Measurements from ENCODE around the gene TBPL2.
"Not testable (repeated sequence)": the region's sequence is repeated elsewhere in the genome, so short reads cannot be mapped to it uniquely, and the experiment has no call there.

The TBPL2 gene

GRCh38 chr14:55383541-55384140 is 56.8 kb downstream of the TBPL2 start:
- no peak overlapping the region for H3K9ac ChIP-seq (ENCODE audit: low read length in 2 of 2)
- H3K9me3 ChIP-seq (ENCODE audit: control insufficient read depth in 2 of 2, low read length in 2 of 2), result no peaks in the 10 kb centered on the region
- H3K27ac ChIP-seq (ENCODE audit: low read length), result no peak overlapping the region
- no peak overlapping the region for H3K4me3 ChIP-seq (ENCODE audit: low read length in 2 of 2)
- H3K4me1 ChIP-seq (ENCODE audit: control insufficient read depth, insufficient read depth, low read length), result no peaks in the 10 kb centered on the region
- peaks cover 33 to 46% of the 10 kb centered on the region in 2 donors for H3K36me3 ChIP-seq (ENCODE audit: control insufficient read depth in 2 of 2, insufficient read depth in 2 of 2, low read length in 2 of 2)
- no peaks in the 10 kb centered on the region for H3K27me3 ChIP-seq (ENCODE audit: control insufficient read depth in 1 of 2, insufficient read depth in 2 of 2, low read length in 2 of 2)

DNA sequence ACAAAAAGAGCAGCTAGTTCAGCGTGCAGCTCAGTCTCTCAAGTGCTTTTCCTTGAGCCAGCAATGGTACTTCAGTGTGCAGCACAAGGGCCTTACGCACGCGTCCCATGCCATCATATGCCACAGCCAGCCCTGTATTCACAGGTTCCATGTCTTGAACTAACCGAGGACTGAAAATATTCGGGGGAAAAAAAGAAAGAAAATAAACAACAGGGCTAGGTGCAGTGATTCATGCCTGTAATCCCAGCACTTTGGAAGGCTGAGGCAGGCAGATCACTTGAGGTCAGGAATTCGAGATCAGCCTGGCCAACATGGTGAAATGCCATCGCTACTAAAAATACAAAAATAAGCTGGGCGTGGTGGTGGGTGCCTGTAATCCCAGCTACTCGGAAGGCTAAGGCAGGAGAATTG is 57.4 kb downstream of the TBPL2 start:
- H3K4me3 ChIP-seq (ENCODE audit: low read length in 2 of 2); H3K9ac ChIP-seq (ENCODE audit: low read length in 2 of 2); H3K27me3 ChIP-seq (ENCODE audit: control insufficient read depth in 1 of 2, insufficient read depth in 2 of 2, low read length in 2 of 2); H3K27ac ChIP-seq (ENCODE audit: low read length); H3K9me3 ChIP-seq (ENCODE audit: control insufficient read depth in 2 of 2, low read length in 2 of 2); H3K4me1 ChIP-seq (ENCODE audit: control insufficient read depth, insufficient read depth, low read length): not testable (repeated sequence)
- peaks cover 35 to 46% of the 10 kb centered on the region in 2 donors for H3K36me3 ChIP-seq (ENCODE audit: control insufficient read depth in 2 of 2, insufficient read depth in 2 of 2, low read length in 2 of 2)

DNA sequence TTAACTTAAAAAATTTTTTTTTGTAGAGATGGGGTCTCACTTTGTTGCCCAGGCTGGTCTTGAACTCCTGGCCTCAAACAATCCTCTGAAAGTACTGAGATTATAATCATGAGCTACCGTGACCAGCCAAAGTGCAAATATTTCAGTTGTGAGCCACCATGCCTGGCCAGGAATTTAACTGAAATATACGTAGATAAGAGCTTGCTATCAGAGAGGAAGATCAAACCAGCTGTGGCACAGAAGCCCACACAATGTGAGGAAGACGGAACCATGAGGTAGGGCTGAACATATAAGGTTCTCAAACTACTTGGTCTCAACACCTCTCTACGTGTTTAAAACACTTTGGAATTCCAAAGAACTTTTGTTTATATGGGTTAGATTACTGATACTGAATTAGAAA is 57.9 kb downstream of the TBPL2 start:
- no peaks in the 10 kb centered on the region for H3K9me3 ChIP-seq (ENCODE audit: control insufficient read depth in 2 of 2, low read length in 2 of 2)
- no peaks in the 10 kb centered on the region for H3K4me1 ChIP-seq (ENCODE audit: control insufficient read depth, insufficient read depth, low read length)
- H3K4me3 ChIP-seq (ENCODE audit: low read length in 2 of 2), result no peak overlapping the region
- H3K9ac ChIP-seq (ENCODE audit: low read length in 2 of 2), result no peak overlapping the region
- no peaks in the 10 kb centered on the region for H3K27me3 ChIP-seq (ENCODE audit: control insufficient read depth in 1 of 2, insufficient read depth in 2 of 2, low read length in 2 of 2)
- no peak overlapping the region for H3K27ac ChIP-seq (ENCODE audit: low read length)
- H3K36me3 ChIP-seq (ENCODE audit: control insufficient read depth in 2 of 2, insufficient read depth in 2 of 2, low read length in 2 of 2), result peaks cover 37 to 47% of the 10 kb centered on the region in 2 donors

DNA sequence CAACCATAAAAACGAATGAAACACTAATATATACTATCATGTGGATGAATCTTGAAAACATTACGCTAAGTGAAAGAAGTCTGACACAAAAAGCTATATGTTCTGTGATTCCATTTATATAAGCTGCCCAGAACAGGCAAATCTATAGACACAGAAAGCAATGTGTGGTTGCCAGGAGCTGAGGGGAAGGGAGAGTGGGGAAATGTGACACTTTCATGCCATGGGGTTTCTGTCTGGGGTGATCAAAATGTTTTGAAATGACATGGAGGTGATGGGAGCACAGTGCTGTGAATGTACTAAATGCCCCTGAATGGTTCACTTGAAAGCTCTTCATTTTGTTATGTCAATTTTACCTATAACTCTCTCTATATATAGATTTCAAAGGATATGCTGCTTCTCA is 58.9 kb downstream of the TBPL2 start:
- H3K27ac ChIP-seq (ENCODE audit: low read length), result no peak overlapping the region
- H3K4me3 ChIP-seq (ENCODE audit: low read length in 2 of 2), result no peak overlapping the region
- H3K27me3 ChIP-seq (ENCODE audit: control insufficient read depth in 1 of 2, insufficient read depth in 2 of 2, low read length in 2 of 2), result no peaks in the 10 kb centered on the region
- no peaks in the 10 kb centered on the region for H3K9me3 ChIP-seq (ENCODE audit: control insufficient read depth in 2 of 2, low read length in 2 of 2)
- no peaks in the 10 kb centered on the region for H3K4me1 ChIP-seq (ENCODE audit: control insufficient read depth, insufficient read depth, low read length)
- H3K36me3 ChIP-seq (ENCODE audit: control insufficient read depth in 2 of 2, insufficient read depth in 2 of 2, low read length in 2 of 2), result peaks cover 38 to 48% of the 10 kb centered on the region in 2 donors
- no peak overlapping the region for H3K9ac ChIP-seq (ENCODE audit: low read length in 2 of 2)

DNA sequence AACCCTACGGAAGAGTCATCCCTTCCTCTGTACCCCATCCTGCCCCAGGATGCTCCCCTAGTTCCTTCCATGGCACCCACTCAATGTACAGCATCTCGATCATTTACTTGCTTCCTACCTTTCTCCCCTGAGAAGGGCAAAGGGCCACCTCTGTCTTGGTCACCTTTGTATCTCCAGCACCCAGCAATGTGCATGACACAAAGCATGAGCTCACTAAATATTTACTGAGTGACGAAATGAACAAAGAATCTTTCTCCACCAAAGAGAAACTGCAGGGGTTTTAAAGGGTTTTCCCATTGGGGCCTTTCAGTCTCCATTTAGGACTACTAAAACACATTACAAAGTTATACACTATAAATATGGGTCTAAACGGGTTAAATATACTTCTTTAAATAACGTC is 59.4 kb downstream of the TBPL2 start:
- H3K27me3 ChIP-seq (ENCODE audit: control insufficient read depth in 1 of 2, insufficient read depth in 2 of 2, low read length in 2 of 2), result no peaks in the 10 kb centered on the region
- no peak overlapping the region for H3K9ac ChIP-seq (ENCODE audit: low read length in 2 of 2)
- H3K4me3 ChIP-seq (ENCODE audit: low read length in 2 of 2), result no peak overlapping the region
- H3K9me3 ChIP-seq (ENCODE audit: control insufficient read depth in 2 of 2, low read length in 2 of 2), result no peaks in the 10 kb centered on the region
- H3K27ac ChIP-seq (ENCODE audit: low read length), result no peak overlapping the region
- H3K36me3 ChIP-seq (ENCODE audit: control insufficient read depth in 2 of 2, insufficient read depth in 2 of 2, low read length in 2 of 2), result peaks cover 43 to 48% of the 10 kb centered on the region in 2 donors
- H3K4me1 ChIP-seq (ENCODE audit: control insufficient read depth, insufficient read depth, low read length), result no peaks in the 10 kb centered on the region

DNA sequence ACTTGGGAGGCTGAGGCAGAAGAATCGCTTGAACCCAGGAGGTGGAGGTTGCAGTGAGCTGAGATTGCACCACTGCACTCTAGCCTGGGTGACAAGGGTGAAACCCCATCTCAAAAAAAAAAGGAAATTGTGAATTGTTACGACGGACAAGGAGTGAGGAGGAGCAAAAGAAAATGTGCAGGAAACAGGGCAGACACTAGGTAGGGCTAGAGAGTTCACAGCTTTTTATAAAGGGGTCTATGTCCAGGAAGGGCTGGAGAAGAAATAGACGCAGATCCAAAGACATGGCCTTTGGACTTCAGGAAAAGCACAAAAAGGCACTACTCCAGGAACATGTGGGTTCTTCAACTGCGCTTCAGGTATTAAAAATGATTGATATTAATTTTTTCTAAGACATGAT is 63.2 kb downstream of the TBPL2 start:
- H3K4me1 ChIP-seq (ENCODE audit: control insufficient read depth, insufficient read depth, low read length), result no peaks in the 10 kb centered on the region

GRCh38 chr14:55374771-55375170 is 65.6 kb downstream of the TBPL2 start:
- Histone ChIP-seq H3K4me1 (ENCODE audit: control insufficient read depth, insufficient read depth, low read length) (no peaks in the 10 kb centered on the region), H3K27ac (ENCODE audit: low read length) (no peak overlapping the region), H3K9me3 (ENCODE audit: control insufficient read depth in 2 of 2, low read length in 2 of 2) (no peaks in the 10 kb centered on the region)

More for the DNA sequence above, 63.2 kb downstream of the TBPL2 start:
- Histone ChIP-seq H3K27me3 (ENCODE audit: control insufficient read depth in 1 of 2, insufficient read depth in 2 of 2, low read length in 2 of 2) (no peaks in the 10 kb centered on the region), H3K4me3 (ENCODE audit: low read length in 2 of 2) (no peak overlapping the region), H3K36me3 (ENCODE audit: control insufficient read depth in 2 of 2, insufficient read depth in 2 of 2, low read length in 2 of 2) (peaks cover 41 to 43% of the 10 kb centered on the region in 2 donors), H3K9ac (ENCODE audit: low read length in 2 of 2) (no peak overlapping the region), H3K27ac (ENCODE audit: low read length) (no peak overlapping the region), H3K9me3 (ENCODE audit: control insufficient read depth in 2 of 2, low read length in 2 of 2) (no peaks in the 10 kb centered on the region)

GRCh38 chr14:55373784-55374705 is 66.4 kb downstream of the TBPL2 start:
- Histone ChIP-seq H3K27me3 (ENCODE audit: control insufficient read depth in 1 of 2, insufficient read depth in 2 of 2, low read length in 2 of 2) (no peaks in the 10 kb centered on the region), H3K9ac (ENCODE audit: low read length in 2 of 2) (no peak overlapping the region), H3K4me3 (ENCODE audit: low read length in 2 of 2) (no peak overlapping the region), H3K4me1 (ENCODE audit: control insufficient read depth, insufficient read depth, low read length) (no peaks in the 10 kb centered on the region), H3K9me3 (ENCODE audit: control insufficient read depth in 2 of 2, low read length in 2 of 2) (no peaks in the 10 kb centered on the region), H3K36me3 (ENCODE audit: control insufficient read depth in 2 of 2, insufficient read depth in 2 of 2, low read length in 2 of 2) (peaks cover 29 to 34% of the 10 kb centered on the region in 2 donors), H3K27ac (ENCODE audit: low read length) (no peak overlapping the region)

More at GRCh38 chr14:55374771-55375170, 65.6 kb downstream of the TBPL2 start:
- H3K4me3 ChIP-seq (ENCODE audit: low read length in 2 of 2), result no peak overlapping the region
- peaks cover 24 to 30% of the 10 kb centered on the region in 2 donors for H3K36me3 ChIP-seq (ENCODE audit: control insufficient read depth in 2 of 2, insufficient read depth in 2 of 2, low read length in 2 of 2)
- H3K9ac ChIP-seq (ENCODE audit: low read length in 2 of 2), result no peak overlapping the region
- H3K27me3 ChIP-seq (ENCODE audit: control insufficient read depth in 1 of 2, insufficient read depth in 2 of 2, low read length in 2 of 2), result no peaks in the 10 kb centered on the region

DNA sequence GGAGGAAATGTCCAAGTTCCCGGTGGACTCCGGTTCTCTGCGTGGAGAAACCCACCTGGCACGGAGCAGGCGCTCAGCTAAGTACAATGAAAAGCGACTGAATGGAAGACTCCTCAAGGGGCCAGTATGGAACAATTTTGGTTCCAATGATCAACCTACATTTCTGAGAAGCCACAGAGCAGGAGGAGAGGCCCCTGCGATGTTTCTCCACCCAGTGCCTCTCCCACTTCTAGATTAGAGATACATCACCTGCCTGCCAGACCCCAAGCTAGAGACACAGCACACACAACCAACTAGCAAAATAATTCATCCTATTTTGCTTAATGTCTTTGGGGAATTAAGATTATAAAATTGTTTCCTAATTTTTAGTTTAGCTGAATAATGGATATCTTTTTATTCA is 67.6 kb downstream of the TBPL2 start:
- Histone ChIP-seq H3K36me3 (ENCODE audit: control insufficient read depth in 2 of 2, insufficient read depth in 2 of 2, low read length in 2 of 2) (peaks cover 27 to 30% of the 10 kb centered on the region in 2 donors), H3K27ac (ENCODE audit: low read length) (no peak overlapping the region)

DNA sequence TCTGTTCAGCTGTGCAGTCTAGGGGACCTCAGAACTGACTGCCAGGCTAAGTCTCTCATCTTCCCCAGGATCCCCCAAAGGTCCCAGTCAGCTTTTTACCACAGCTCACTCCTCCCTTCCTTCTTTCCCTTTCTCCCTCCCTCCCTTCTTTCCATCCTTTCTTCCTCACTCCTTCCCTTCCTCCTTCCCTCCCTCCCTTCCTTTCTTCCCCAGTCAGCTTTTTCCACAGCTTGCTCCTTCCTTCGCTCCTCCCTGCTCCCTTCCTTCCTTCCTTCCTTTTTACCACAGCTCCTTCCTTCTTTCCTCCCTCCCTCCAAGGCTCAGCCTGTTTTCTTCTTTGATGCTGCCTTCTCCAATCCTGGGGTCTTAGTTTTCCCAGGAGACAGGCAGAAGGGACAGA is 68.0 kb downstream of the TBPL2 start:
- Histone ChIP-seq H3K36me3 (ENCODE audit: control insufficient read depth in 2 of 2, insufficient read depth in 2 of 2, low read length in 2 of 2) (peaks cover 24 to 30% of the 10 kb centered on the region in 2 donors), H3K9me3 (ENCODE audit: control insufficient read depth in 2 of 2, low read length in 2 of 2) (no peaks in the 10 kb centered on the region), H3K9ac (ENCODE audit: low read length in 2 of 2) (no peak overlapping the region), H3K4me3 (ENCODE audit: low read length in 2 of 2) (no peak overlapping the region), H3K27me3 (ENCODE audit: control insufficient read depth in 1 of 2, insufficient read depth in 2 of 2, low read length in 2 of 2) (no peaks in the 10 kb centered on the region), H3K4me1 (ENCODE audit: control insufficient read depth, insufficient read depth, low read length) (no peaks in the 10 kb centered on the region), H3K27ac (ENCODE audit: low read length) (no peak overlapping the region)

More for the DNA sequence above, 67.6 kb downstream of the TBPL2 start:
- Histone ChIP-seq H3K4me3 (ENCODE audit: low read length in 2 of 2) (no peak overlapping the region), H3K9ac (ENCODE audit: low read length in 2 of 2) (no peak overlapping the region), H3K4me1 (ENCODE audit: control insufficient read depth, insufficient read depth, low read length) (no peaks in the 10 kb centered on the region), H3K9me3 (ENCODE audit: control insufficient read depth in 2 of 2, low read length in 2 of 2) (no peaks in the 10 kb centered on the region), H3K27me3 (ENCODE audit: control insufficient read depth in 1 of 2, insufficient read depth in 2 of 2, low read length in 2 of 2) (no peaks in the 10 kb centered on the region)
